ENCODE data around the gene KLF7.

Gene KLF7

GRCh38 chr2:207185372-207185771, 19.6 kb upstream of the KLF7 start:
- no peak overlapping the region for H3K9ac ChIP-seq (ENCODE audit: low read depth, low read length)
- H3K4me3 ChIP-seq (ENCODE audit: low read length), result no peak overlapping the region
- no peaks in the 10 kb centered on the region for H3K36me3 ChIP-seq (ENCODE audit: insufficient read depth, low read length)
- H3K27me3 ChIP-seq (ENCODE audit: control insufficient read depth, insufficient read depth, low read length), result no peaks in the 10 kb centered on the region
- H3K4me1 ChIP-seq (ENCODE audit: control insufficient read depth, insufficient read depth, low read length), result peaks cover 63% of the 10 kb centered on the region
- no peak overlapping the region for H3K4me2 ChIP-seq (ENCODE audit: low read length)
- H3K9me3 ChIP-seq (replicated peaks; ENCODE audit: low read length), result no peaks in the 10 kb centered on the region

DNA sequence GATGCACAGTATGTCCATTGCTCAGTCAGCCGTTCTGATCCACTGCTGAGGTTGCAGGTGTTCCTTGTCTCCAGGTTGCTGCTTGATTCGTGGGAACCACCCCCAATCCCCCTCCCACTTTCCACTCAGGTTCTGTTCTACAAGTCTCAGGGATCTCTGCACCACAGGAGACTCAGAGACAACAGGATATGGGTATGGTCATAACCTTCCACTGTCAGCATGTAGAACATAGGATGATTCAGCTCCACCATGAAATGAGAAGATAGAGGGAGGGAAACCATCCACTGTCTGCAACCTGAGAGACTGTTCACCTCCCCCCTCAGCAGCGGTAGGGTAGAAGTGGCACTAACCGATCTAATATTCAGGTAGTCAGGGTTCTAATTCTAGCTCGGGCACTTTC, 19.0 kb upstream of the KLF7 start:
- H3K4me2 ChIP-seq (ENCODE audit: low read length), result peak overlapping the region; percentile 34
- H3K9ac ChIP-seq (ENCODE audit: low read depth, low read length), result no peak overlapping the region
- no peaks in the 10 kb centered on the region for H3K9me3 ChIP-seq (replicated peaks; ENCODE audit: low read length)
- H3K4me1 ChIP-seq (ENCODE audit: control insufficient read depth, insufficient read depth, low read length), result peaks cover 69% of the 10 kb centered on the region
- H3K36me3 ChIP-seq (ENCODE audit: insufficient read depth, low read length), result no peaks in the 10 kb centered on the region
- no peak overlapping the region for H3K4me3 ChIP-seq (ENCODE audit: low read length)
- H3K27me3 ChIP-seq (ENCODE audit: control insufficient read depth, insufficient read depth, low read length), result no peaks in the 10 kb centered on the region

DNA sequence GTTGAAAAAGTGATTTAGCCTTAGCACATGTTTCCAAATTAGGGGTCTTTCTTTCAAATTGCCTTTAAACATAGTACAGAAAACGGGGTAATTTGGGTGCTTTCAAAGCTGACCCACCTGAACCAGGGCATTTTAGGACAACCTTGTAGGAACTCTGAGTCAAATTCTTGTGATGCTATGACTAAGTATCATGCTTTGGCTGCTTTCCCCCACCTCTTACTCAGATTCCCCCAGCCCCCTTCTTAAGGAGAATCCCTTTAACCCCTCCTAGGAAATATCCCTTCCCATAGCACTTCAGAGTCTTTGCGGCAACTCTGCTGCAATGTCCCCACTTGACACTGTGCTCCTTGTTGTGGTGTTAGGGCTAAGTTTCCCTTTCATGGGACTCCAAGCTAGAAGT, 18.6 kb upstream of the KLF7 start:
- no peaks in the 10 kb centered on the region for H3K9me3 ChIP-seq (replicated peaks; ENCODE audit: low read length)
- no peak overlapping the region for H3K9ac ChIP-seq (ENCODE audit: low read depth, low read length)
- no peaks in the 10 kb centered on the region for H3K27me3 ChIP-seq (ENCODE audit: control insufficient read depth, insufficient read depth, low read length)

DNA sequence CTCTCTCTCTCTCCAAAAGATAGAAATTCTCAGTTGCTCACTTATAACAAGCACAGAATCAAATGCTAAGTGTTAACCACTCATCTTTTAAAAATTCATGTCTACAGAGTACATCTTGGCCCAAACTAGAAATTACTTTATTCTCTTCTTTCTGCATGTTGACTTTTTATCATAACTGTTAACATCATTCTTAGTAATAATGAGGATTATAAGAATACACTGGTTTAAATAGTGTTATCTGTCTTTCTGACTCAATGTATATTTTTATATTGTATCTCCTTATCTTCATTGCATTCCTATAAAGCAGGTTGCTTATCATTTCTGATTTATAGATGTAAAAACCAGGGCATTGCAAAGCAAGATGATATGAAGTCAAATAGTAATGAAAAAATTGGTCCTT, 17.8 kb upstream of the KLF7 start:
- H3K36me3 ChIP-seq (ENCODE audit: insufficient read depth, low read length), result no peaks in the 10 kb centered on the region
- H3K27me3 ChIP-seq (ENCODE audit: control insufficient read depth, insufficient read depth, low read length), result no peaks in the 10 kb centered on the region
- peaks cover 58% of the 10 kb centered on the region for H3K4me1 ChIP-seq (ENCODE audit: control insufficient read depth, insufficient read depth, low read length)
- H3K9ac ChIP-seq (ENCODE audit: low read depth, low read length), result peak overlapping the region; percentile 72
- H3K4me3 ChIP-seq (ENCODE audit: low read length), result no peak overlapping the region
- H3K4me2 ChIP-seq (ENCODE audit: low read length), result no peak overlapping the region
- H3K9me3 ChIP-seq (replicated peaks; ENCODE audit: low read length), result no peaks in the 10 kb centered on the region

More for the DNA sequence above, 18.6 kb upstream of the KLF7 start:
- peaks cover 67% of the 10 kb centered on the region for H3K4me1 ChIP-seq (ENCODE audit: control insufficient read depth, insufficient read depth, low read length)
- no peaks in the 10 kb centered on the region for H3K36me3 ChIP-seq (ENCODE audit: insufficient read depth, low read length)
- H3K4me3 ChIP-seq (ENCODE audit: low read length), result no peak overlapping the region
- H3K4me2 ChIP-seq (ENCODE audit: low read length), result peak overlapping the region; percentile 34

- H3K9me3 ChIP-seq (replicated peaks; ENCODE audit: low read length), result no peaks in the 10 kb centered on the region
- H3K4me2 ChIP-seq (ENCODE audit: low read length), result peak overlapping the region; percentile 28
- H3K36me3 ChIP-seq (ENCODE audit: insufficient read depth, low read length), result no peaks in the 10 kb centered on the region
- H3K4me3 ChIP-seq (ENCODE audit: low read length), result no peak overlapping the region
- peak overlapping the region; percentile 72 for H3K9ac ChIP-seq (ENCODE audit: low read depth, low read length)
- peaks cover 53% of the 10 kb centered on the region for H3K4me1 ChIP-seq (ENCODE audit: control insufficient read depth, insufficient read depth, low read length)
- no peaks in the 10 kb centered on the region for H3K27me3 ChIP-seq (ENCODE audit: control insufficient read depth, insufficient read depth, low read length)
Observed at GRCh38 chr2:207182911-207183310, 17.2 kb upstream of the KLF7 start.

DNA sequence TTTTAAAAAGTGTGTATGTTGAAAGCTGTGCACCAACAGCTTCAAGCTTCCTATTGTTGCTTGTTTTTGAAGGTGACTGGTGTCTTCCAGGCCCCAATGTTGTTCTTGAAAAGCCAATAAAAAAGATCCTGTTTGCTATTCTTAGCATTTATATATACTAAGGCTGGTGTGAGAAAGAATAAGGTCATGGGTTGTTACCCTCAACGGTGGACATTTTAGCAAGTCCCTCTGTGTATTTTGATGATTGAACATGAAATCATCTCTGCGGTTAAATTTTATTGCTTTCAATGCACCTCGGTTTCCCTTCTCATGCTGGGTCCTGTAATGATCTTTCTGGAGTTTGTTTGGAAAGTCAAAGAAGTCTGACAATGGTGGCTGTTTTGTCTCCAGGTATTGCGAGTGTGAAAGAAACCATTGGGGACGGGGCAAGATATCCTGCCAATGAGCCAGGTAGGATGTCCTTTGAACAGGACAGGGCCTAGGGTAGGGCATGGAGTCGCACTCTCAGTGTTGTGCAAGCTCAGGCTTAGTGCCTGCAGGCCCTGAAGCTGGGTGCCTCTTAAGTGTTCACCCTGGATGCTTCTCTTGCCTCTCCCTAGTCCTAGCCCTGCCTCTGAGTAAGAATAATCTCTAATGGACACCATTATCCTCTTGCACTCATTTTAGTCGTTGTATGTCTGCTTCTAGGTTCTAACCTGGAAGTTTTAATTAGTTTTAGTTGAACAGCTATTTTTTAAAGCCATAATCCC, 16.0 kb upstream of the KLF7 start:
- Histone ChIP-seq H3K4me1 (ENCODE audit: control insufficient read depth, insufficient read depth, low read length) (peaks cover 53% of the 10 kb centered on the region), H3K27me3 (ENCODE audit: control insufficient read depth, insufficient read depth, low read length) (no peaks in the 10 kb centered on the region), H3K9me3 (replicated peaks; ENCODE audit: low read length) (no peaks in the 10 kb centered on the region), H3K4me3 (ENCODE audit: low read length) (no peak overlapping the region), H3K4me2 (ENCODE audit: low read length) (no peak overlapping the region), H3K36me3 (ENCODE audit: insufficient read depth, low read length) (no peaks in the 10 kb centered on the region), H3K9ac (ENCODE audit: low read depth, low read length) (no peak overlapping the region)

DNA sequence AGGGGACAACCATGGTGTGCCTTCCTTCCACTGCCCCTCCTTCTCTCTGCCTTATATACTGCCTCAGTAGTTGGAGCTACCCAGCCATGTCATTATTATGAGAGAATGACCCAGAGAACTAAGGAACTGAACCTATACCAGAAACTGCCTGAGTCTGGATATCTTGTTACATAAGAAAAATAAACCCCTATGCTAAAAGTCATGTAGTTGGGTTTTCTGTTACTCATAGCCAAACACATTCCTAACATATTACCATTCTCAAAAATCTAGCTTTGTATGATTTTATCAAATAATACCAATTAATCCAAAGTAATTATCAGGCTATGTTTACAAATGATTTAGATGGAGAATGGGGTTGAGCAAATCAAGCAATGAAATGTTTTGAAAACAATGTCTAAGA, 15.0 kb upstream of the KLF7 start:
- Histone ChIP-seq H3K9me3 (replicated peaks; ENCODE audit: low read length) (no peaks in the 10 kb centered on the region), H3K4me1 (ENCODE audit: control insufficient read depth, insufficient read depth, low read length) (peaks cover 53% of the 10 kb centered on the region), H3K4me2 (ENCODE audit: low read length) (peak overlapping the region; percentile 27), H3K9ac (ENCODE audit: low read depth, low read length) (no peak overlapping the region), H3K4me3 (ENCODE audit: low read length) (no peak overlapping the region), H3K27me3 (ENCODE audit: control insufficient read depth, insufficient read depth, low read length) (no peaks in the 10 kb centered on the region), H3K36me3 (ENCODE audit: insufficient read depth, low read length) (no peaks in the 10 kb centered on the region)

DNA sequence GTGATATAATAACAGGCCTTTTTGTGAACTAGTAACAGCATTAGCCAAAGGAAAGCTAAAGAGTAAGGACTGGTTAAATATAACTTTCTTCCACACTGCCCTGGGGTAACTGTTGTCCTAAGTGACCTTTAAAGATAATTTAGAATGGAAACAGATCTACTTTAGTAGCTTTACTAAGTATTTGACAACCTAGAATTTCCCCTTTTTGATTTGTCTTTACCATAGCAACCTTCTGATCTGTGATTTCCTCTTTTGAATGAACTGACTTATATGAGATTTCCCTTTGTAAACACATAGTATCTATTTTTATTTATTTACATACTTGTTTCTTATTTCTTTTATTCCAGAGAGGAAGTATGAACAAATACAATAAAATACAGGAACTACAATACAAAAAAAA, 10.5 kb upstream of the KLF7 start:
- no peak overlapping the region for H3K4me2 ChIP-seq (ENCODE audit: low read length)
- no peaks in the 10 kb centered on the region for H3K27me3 ChIP-seq (ENCODE audit: control insufficient read depth, insufficient read depth, low read length)
- no peaks in the 10 kb centered on the region for H3K36me3 ChIP-seq (ENCODE audit: insufficient read depth, low read length)
- H3K4me3 ChIP-seq (ENCODE audit: low read length), result no peak overlapping the region
- H3K9ac ChIP-seq (ENCODE audit: low read depth, low read length), result no peak overlapping the region
- H3K9me3 ChIP-seq (replicated peaks; ENCODE audit: low read length), result no peaks in the 10 kb centered on the region
- peaks cover 17% of the 10 kb centered on the region for H3K4me1 ChIP-seq (ENCODE audit: control insufficient read depth, insufficient read depth, low read length)

- Histone ChIP-seq H3K4me2 (ENCODE audit: low read length) (no peak overlapping the region), H3K27me3 (ENCODE audit: control insufficient read depth, insufficient read depth, low read length) (no peaks in the 10 kb centered on the region), H3K4me3 (ENCODE audit: low read length) (no peak overlapping the region), H3K9ac (ENCODE audit: low read depth, low read length) (no peak overlapping the region), H3K9me3 (replicated peaks; ENCODE audit: low read length) (no peaks in the 10 kb centered on the region), H3K4me1 (ENCODE audit: control insufficient read depth, insufficient read depth, low read length) (peaks cover 3% of the 10 kb centered on the region), H3K36me3 (ENCODE audit: insufficient read depth, low read length) (no peaks in the 10 kb centered on the region)
Observed at GRCh38 chr2:207173641-207174040, 7.9 kb upstream of the KLF7 start.

- H3K4me1 ChIP-seq (ENCODE audit: control insufficient read depth, insufficient read depth, low read length), result peaks cover 20% of the 10 kb centered on the region
Observed at GRCh38 chr2:207167099-207167923, 1.6 kb upstream of the KLF7 start.

GRCh38 chr2:207166349-207167098, 776 bp upstream of the KLF7 start:
- Histone ChIP-seq H3K9ac (ENCODE audit: low read depth, low read length) (peak overlapping the region; percentile 100), H3K36me3 (ENCODE audit: insufficient read depth, low read length) (peaks cover 8% of the 10 kb centered on the region), H3K27me3 (ENCODE audit: control insufficient read depth, insufficient read depth, low read length) (no peaks in the 10 kb centered on the region), H3K4me3 (ENCODE audit: low read length) (peak overlapping the region; percentile 81), H3K4me1 (ENCODE audit: control insufficient read depth, insufficient read depth, low read length) (peaks cover 27% of the 10 kb centered on the region), H3K4me2 (ENCODE audit: low read length) (peak overlapping the region; percentile 97), H3K9me3 (replicated peaks; ENCODE audit: low read length) (no peaks in the 10 kb centered on the region)

More at GRCh38 chr2:207167099-207167923, 1.6 kb upstream of the KLF7 start:
- H3K9ac ChIP-seq (ENCODE audit: low read depth, low read length), result peak overlapping the region; percentile 100
- peak overlapping the region; percentile 97 for H3K4me2 ChIP-seq (ENCODE audit: low read length)
- H3K9me3 ChIP-seq (replicated peaks; ENCODE audit: low read length), result no peaks in the 10 kb centered on the region
- H3K36me3 ChIP-seq (ENCODE audit: insufficient read depth, low read length), result peaks cover 8% of the 10 kb centered on the region
- no peaks in the 10 kb centered on the region for H3K27me3 ChIP-seq (ENCODE audit: control insufficient read depth, insufficient read depth, low read length)
- peak overlapping the region; percentile 81 for H3K4me3 ChIP-seq (ENCODE audit: low read length)
